ENCODE measurements around the gene HTRA1.
A peak's percentile ranks its signal among the peaks of the same experiment; 100 is the strongest.

Gene HTRA1

GRCh38 chr10:122454603-122455080 lies 6.7 kb upstream of the HTRA1 start, which contains the start of gene ARMS2:
Gene ARMS2 (plus strand): TSS chr10:122454653. CDS start chr10:122454728, 75 bp downstream.
- H3K4me3 ChIP-seq (ENCODE audit: low read depth, low read length): no peak within 1 kb of the TSS
- TF ChIP-seq, protein P1, sequence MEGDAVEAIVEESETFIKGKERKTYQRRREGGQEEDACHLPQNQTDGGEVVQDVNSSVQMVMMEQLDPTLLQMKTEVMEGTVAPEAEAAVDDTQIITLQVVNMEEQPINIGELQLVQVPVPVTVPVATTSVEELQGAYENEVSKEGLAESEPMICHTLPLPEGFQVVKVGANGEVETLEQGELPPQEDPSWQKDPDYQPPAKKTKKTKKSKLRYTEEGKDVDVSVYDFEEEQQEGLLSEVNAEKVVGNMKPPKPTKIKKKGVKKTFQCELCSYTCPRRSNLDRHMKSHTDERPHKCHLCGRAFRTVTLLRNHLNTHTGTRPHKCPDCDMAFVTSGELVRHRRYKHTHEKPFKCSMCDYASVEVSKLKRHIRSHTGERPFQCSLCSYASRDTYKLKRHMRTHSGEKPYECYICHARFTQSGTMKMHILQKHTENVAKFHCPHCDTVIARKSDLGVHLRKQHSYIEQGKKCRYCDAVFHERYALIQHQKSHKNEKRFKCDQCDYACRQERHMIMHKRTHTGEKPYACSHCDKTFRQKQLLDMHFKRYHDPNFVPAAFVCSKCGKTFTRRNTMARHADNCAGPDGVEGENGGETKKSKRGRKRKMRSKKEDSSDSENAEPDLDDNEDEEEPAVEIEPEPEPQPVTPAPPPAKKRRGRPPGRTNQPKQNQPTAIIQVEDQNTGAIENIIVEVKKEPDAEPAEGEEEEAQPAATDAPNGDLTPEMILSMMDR (IDR thresholded peaks at IDR 0.05; ENCODE audit: low read depth, low read length): no peak

GRCh38 chr10:122455376-122456079 lies 5.8 kb upstream of the HTRA1 start:
- TF ChIP-seq, protein P1 (IDR thresholded peaks at IDR 0.05; ENCODE audit: low read depth, low read length): no peak
- H3K4me3 ChIP-seq (ENCODE audit: low read depth, low read length): no peak overlapping the region

DNA sequence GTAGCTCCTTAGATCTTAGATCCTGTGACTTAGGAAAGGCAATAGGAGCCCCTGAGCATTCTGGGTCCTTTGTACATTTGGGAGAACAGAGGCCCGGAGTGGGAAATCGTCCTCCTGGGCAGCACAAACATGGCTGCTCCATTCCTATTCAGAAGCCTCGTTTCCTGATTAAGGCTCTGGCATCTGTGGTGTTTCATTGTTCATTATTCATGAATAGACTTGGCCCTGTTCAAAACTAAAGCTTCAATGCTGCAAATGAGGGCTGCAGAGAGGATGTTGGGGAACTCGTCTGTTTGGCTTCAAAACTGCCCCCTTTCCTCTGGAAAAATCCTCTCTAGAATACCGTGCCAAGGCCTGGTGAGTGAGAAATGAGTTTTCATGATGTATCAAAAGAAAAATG lies 3.4 kb upstream of the HTRA1 start:
- TF ChIP-seq, protein P1 (IDR thresholded peaks at IDR 0.05; ENCODE audit: low read depth, low read length): no peak
- H3K4me3 ChIP-seq (ENCODE audit: low read depth, low read length): no peak overlapping the region

DNA sequence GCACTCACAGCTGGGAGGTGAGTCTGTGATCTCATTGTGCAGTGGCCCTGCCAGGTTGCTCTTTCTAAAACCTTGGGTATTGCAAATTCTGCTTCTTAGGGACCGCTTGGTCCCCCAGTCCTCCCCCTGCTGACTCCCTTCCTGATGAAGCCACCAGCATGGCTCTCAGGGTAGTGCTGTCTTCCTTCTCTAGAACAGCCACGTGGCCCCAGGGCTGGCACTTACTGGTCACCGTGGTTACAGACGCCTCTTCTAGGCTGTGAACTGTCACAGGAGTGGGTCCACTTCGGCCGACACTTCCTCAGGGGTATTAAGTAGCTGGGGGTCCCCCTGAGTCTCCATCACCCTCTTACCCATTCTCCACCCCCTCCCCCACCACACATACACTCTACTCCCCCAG lies 2.7 kb upstream of the HTRA1 start:
- TF ChIP-seq, protein P1 (IDR thresholded peaks at IDR 0.05; ENCODE audit: low read depth, low read length): no peak
- no peak overlapping the region for H3K4me3 ChIP-seq (ENCODE audit: low read depth, low read length)

GRCh38 chr10:122459561-122460273 lies 1.6 kb upstream of the HTRA1 start:
- TF ChIP-seq, protein P1 (IDR thresholded peaks at IDR 0.05; ENCODE audit: low read depth, low read length): no peak
- no peak overlapping the region for H3K4me3 ChIP-seq (ENCODE audit: low read depth, low read length)

GRCh38 chr10:122460891-122461293 lies 461 bp upstream of the HTRA1 start:
- peak overlapping the region; percentile 56 for H3K4me3 ChIP-seq (ENCODE audit: low read depth, low read length)
- TF ChIP-seq, protein P1 (IDR thresholded peaks at IDR 0.05; ENCODE audit: low read depth, low read length): no peak
